KMS-11 (cell line): ENCODE results near the gene CABP5.

Experiments used
- H2AFZ ChIP-seq: fragments of 200-600 bp; sonication (generic); 2 replicates; pipeline ENCODE4 v1.6.1; 2016; ENCODE audit warnings: antibody characterized with exemption, mixed run types, low read depth
- H3K27ac ChIP-seq: fragments of 200-600 bp; sonication (generic); 2 replicates; pipeline ENCODE4 v1.6.1; 2016; ENCODE audit warnings: mild to moderate bottlenecking, mixed run types
- H3K27me3 ChIP-seq: fragments of 200-600 bp; sonication (generic); 2 replicates; pipeline ENCODE4 v1.6.1; 2017; ENCODE audit warnings: mild to moderate bottlenecking, low read depth, mixed run types, moderate library complexity; ENCODE audit not compliant: insufficient read depth
- H3K36me3 ChIP-seq: fragments of 200-600 bp; sonication (generic); 2 replicates; pipeline ENCODE4 v1.6.1; 2017; ENCODE audit warnings: mild to moderate bottlenecking, mixed run types; ENCODE audit not compliant: insufficient read depth
- H3K4me1 ChIP-seq: fragments of 200-600 bp; sonication (generic); 2 replicates; pipeline ENCODE4 v1.6.1; 2016; ENCODE audit warnings: mild to moderate bottlenecking, low read depth, mixed run types; ENCODE audit not compliant: poor library complexity, severe bottlenecking
- H3K4me2 ChIP-seq: fragments of 200-600 bp; sonication (generic); 2 replicates; pipeline ENCODE4 v1.7.0; 2016; ENCODE audit warnings: mild to moderate bottlenecking, mixed run types
- H3K4me3 ChIP-seq: fragments of 200-600 bp; sonication (generic); IDR thresholded peaks from 2 replicates; pipeline ENCODE4 v1.6.1; 2017; ENCODE audit warnings: low read depth, low read length, mixed read lengths; ENCODE audit not compliant: insufficient read depth
- H3K79me2 ChIP-seq: fragments of 200-600 bp; sonication (generic); 2 replicates; pipeline ENCODE4 v1.6.1; 2016; ENCODE audit warnings: low read depth, mixed run types; ENCODE audit not compliant: insufficient read depth
- H3K9ac ChIP-seq: fragments of 200-600 bp; sonication (generic); 2 replicates; pipeline ENCODE4 v1.6.1; 2016; ENCODE audit warnings: mild to moderate bottlenecking, mixed run types
- H4K20me1 ChIP-seq: fragments of 200-600 bp; sonication (generic); 2 replicates; pipeline ENCODE4 v1.6.1; 2016; ENCODE audit warnings: mild to moderate bottlenecking, mixed run types; ENCODE audit not compliant: insufficient read depth
- CTCF ChIP-seq: fragments of 200-600 bp; sonication (generic); conservative IDR thresholded peaks from 2 replicates; pipeline ENCODE4 v1.6.1; 2017; ENCODE audit warnings: low read depth, mild to moderate bottlenecking, antibody characterized with exemption, low read length, moderate library complexity, mixed read lengths

The CABP5 gene

GRCh38 chr19:48036765-48037164 is 7.1 kb downstream of the CABP5 start:
- no peaks in the 10 kb centered on the region for H3K79me2 ChIP-seq
- H3K27ac ChIP-seq = no peak overlapping the region
- no peak for TF ChIP-seq CTCF
- H2AFZ ChIP-seq = no peak overlapping the region
- H3K27me3 ChIP-seq = peaks cover 44% of the 10 kb centered on the region
- no peaks in the 10 kb centered on the region for H3K36me3 ChIP-seq
- H3K9ac ChIP-seq = no peak overlapping the region
- H3K4me3 ChIP-seq = no peak overlapping the region
- H4K20me1 ChIP-seq = no peaks in the 10 kb centered on the region
- no peak overlapping the region for H3K4me2 ChIP-seq
- H3K4me1 ChIP-seq = no peaks in the 10 kb centered on the region

- H3K36me3 ChIP-seq = no peaks in the 10 kb centered on the region
- no peaks in the 10 kb centered on the region for H3K79me2 ChIP-seq
- no peaks in the 10 kb centered on the region for H3K4me1 ChIP-seq
- no peak overlapping the region for H3K9ac ChIP-seq
- H2AFZ ChIP-seq = no peak overlapping the region
- no peak overlapping the region for H3K27ac ChIP-seq
- H3K27me3 ChIP-seq = peaks cover 50% of the 10 kb centered on the region
- H3K4me2 ChIP-seq = no peak overlapping the region
- TF ChIP-seq CTCF = no peak
- H3K4me3 ChIP-seq = no peak overlapping the region
- H4K20me1 ChIP-seq = no peaks in the 10 kb centered on the region
These were observed 10.3 kb downstream of the CABP5 start for GRCh38 chr19:48033604-48034003.

DNA sequence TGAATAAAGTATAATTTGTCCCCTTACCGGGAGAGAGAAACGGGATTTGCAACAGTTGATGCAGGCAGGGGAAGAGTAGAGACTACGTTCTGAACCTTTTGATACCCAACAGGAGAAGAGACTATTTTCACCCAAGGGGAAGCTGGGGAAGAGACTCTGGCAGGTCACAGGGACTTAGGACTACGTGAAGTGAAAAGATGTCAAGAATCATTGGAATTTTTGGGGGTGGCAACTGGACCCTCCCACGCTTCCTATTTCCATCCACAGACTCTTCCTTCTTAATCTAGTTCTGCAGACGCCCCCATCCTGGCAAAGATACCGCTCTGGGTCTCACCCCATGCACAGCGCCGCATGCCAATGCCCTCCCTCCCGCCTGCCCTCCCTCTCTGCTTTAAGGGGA is 13.8 kb downstream of the CABP5 start:
- Histone ChIP-seq H3K36me3 (no peaks in the 10 kb centered on the region), H3K79me2 (no peaks in the 10 kb centered on the region), H3K9ac (no peak overlapping the region), H3K27ac (no peak overlapping the region), H3K4me2 (no peak overlapping the region), H3K27me3 (peaks cover 63% of the 10 kb centered on the region), H4K20me1 (no peaks in the 10 kb centered on the region), H3K4me3 (no peak overlapping the region), H3K4me1 (no peaks in the 10 kb centered on the region), H2AFZ (no peak overlapping the region)
- no peak for TF ChIP-seq CTCF

DNA sequence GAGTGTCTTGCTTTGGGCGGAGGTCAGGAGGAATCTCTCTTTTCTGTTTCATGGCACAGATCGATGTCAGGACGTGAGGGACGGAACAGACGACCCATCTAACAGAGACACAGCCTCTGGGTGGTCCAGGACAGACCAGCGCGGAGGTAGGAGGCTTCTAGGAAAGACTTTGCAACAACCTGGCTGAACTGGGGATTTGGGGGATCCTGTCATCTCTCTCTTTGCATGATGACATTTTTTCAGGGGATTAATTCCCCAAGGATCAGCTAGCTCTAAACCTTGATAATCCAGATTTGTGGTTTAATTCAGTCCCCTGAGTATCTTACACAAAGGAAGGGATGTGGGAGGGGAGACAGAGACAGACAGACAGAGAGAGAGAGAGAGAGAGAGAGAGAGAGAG is 14.4 kb downstream of the CABP5 start:
- no peak overlapping the region for H3K9ac ChIP-seq

More for the DNA sequence above, 14.4 kb downstream of the CABP5 start:
- Histone ChIP-seq H3K4me1 (no peaks in the 10 kb centered on the region), H3K4me2 (no peak overlapping the region), H3K27me3 (peaks cover 68% of the 10 kb centered on the region), H3K36me3 (no peaks in the 10 kb centered on the region), H3K79me2 (no peaks in the 10 kb centered on the region), H3K27ac (no peak overlapping the region), H2AFZ (no peak overlapping the region), H4K20me1 (no peaks in the 10 kb centered on the region), H3K4me3 (no peak overlapping the region)
- TF ChIP-seq CTCF = no peak
